Peyer's patch (tissue), 4 donors: ENCODE results near the gene SLC2A4. TPM values are rescaled to one million over a fixed set of nuclear protein-coding genes. Genes with fewer than 3 reads are reported as not detected.
A peak's percentile ranks its signal among the peaks of the same experiment; 100 is the strongest.

Experiments
- DNase-seq, 3 donors: peaks; one replicate each; pipeline ENCODE4 v3.0.0-alpha.2; 2017 to 2019
- H3K27ac ChIP-seq, 4 donors: fragments of 200-600 bp; sonication (generic); one replicate each; pipeline ENCODE4 v1.5.1; 2016 to 2019
- H3K27me3 ChIP-seq, 2 donors: fragments of 200-600 bp; sonication (generic); one replicate each; pipeline ENCODE4 v1.5.1; 2019
- H3K36me3 ChIP-seq, 3 donors: fragments of 200-600 bp; sonication (generic); one replicate each; pipeline ENCODE4 v1.5.1; 2016 to 2019
- H3K4me1 ChIP-seq, 4 donors: fragments of 200-600 bp; sonication (generic); one replicate each; pipeline ENCODE4 v1.5.1; 2016 to 2019
- H3K4me3 ChIP-seq, 4 donors: fragments of 200-600 bp; sonication (generic); 1 replicate in 3 of 4; 2 replicates in 1 of 4; pipeline ENCODE4 v1.5.1; 2016 to 2019; ENCODE audit warnings: mild to moderate bottlenecking in 1 of 4
- H3K9me3 ChIP-seq, 4 donors: fragments of 200-600 bp; sonication (generic); one replicate each; pipeline ENCODE4 v1.5.1; 2016 to 2019; ENCODE audit warnings: mild to moderate bottlenecking in 1 of 4
- CTCF ChIP-seq, 6 experiments: fragments of 450-650 bp in 4 of 6; fragments of 200-600 bp in 2 of 6; sonication (generic) in 1 of 6; IDR thresholded peaks; one replicate each; pipeline ENCODE4 v1.5.1; 2017 to 2019; ENCODE audit warnings: antibody characterized with exemption in 6 of 6, mild to moderate bottlenecking in 3 of 6, moderate library complexity in 1 of 6
- POLR2A ChIP-seq, 2 donors: fragments of 450-650 bp; IDR thresholded peaks; one replicate each; pipeline ENCODE4 v1.5.1; 2017; ENCODE audit warnings: antibody characterized with exemption in 2 of 2, mild to moderate bottlenecking in 2 of 2, moderate library complexity in 2 of 2
- total RNA-seq, 4 donors: library from RNA; depleted of rRNA; stranded (reverse); fragments of >200 nt; gene quantifications; one replicate each; pipeline ENCODE4 v1.1.0, GENCODE V29; 2016

Gene SLC2A4
- total RNA-seq, 4 donors from 2014 or later = 1.1 to 7.6 (median 4.8) TPM; not detected in 1

GRCh38 chr17:7292194-7292593, 10.7 kb downstream of the SLC2A4 start:
- DNase-seq = no peak
- peaks cover 0 to 3% (median 0%) of the 10 kb centered on the region in 4 donors for H3K9me3 ChIP-seq
- H3K4me3 ChIP-seq = no peak overlapping the region
- H3K4me1 ChIP-seq = peaks cover 0 to 48% (median 17%) of the 10 kb centered on the region in 4 donors
- no peaks in the 10 kb centered on the region for H3K27me3 ChIP-seq
- no peaks in the 10 kb centered on the region for H3K36me3 ChIP-seq
- TF ChIP-seq POLR2A (IDR thresholded peaks at IDR 0.05) = no peak
- no peak for TF ChIP-seq CTCF (IDR thresholded peaks at IDR 0.05)
- no peak overlapping the region for H3K27ac ChIP-seq

- peak overlapping the region in 1 of 4 donors; percentile 86 for H3K27ac ChIP-seq
- H3K4me3 ChIP-seq = no peak overlapping the region
- peaks cover 0 to 3% (median 0%) of the 10 kb centered on the region in 4 donors for H3K9me3 ChIP-seq
- peaks cover 0 to 48% (median 17%) of the 10 kb centered on the region in 4 donors for H3K4me1 ChIP-seq
- DNase-seq = no peak
- TF ChIP-seq POLR2A (IDR thresholded peaks at IDR 0.05) (no peak), CTCF (IDR thresholded peaks at IDR 0.05) (no peak)
- H3K36me3 ChIP-seq = no peaks in the 10 kb centered on the region
- no peaks in the 10 kb centered on the region for H3K27me3 ChIP-seq
Observed at GRCh38 chr17:7292729-7293128, 11.2 kb downstream of the SLC2A4 start.

- Histone ChIP-seq H3K27ac (peak overlapping the region in 2 of 4 donors; percentile 86 to 92), H3K4me3 (no peak overlapping the region), H3K9me3 (peaks cover 0 to 3% (median 0%) of the 10 kb centered on the region in 4 donors), H3K27me3 (no peaks in the 10 kb centered on the region), H3K4me1 (peaks cover 0 to 48% (median 17%) of the 10 kb centered on the region in 4 donors), H3K36me3 (no peaks in the 10 kb centered on the region)
- TF ChIP-seq CTCF (IDR thresholded peaks at IDR 0.05) (no peak), POLR2A (IDR thresholded peaks at IDR 0.05) (no peak)
- no peak for DNase-seq
Observed at GRCh38 chr17:7293159-7293558, 11.6 kb downstream of the SLC2A4 start.

- peak in 2 of 3 donors; percentile 89 to 93 for DNase-seq
- TF ChIP-seq POLR2A (IDR thresholded peaks at IDR 0.05) = peak in 1 of 2 donors; percentile 20
- TF ChIP-seq CTCF (IDR thresholded peaks at IDR 0.05) = no peak
- peak overlapping the region; percentile 17 to 54 (median 48) for H3K4me3 ChIP-seq
- H3K27me3 ChIP-seq = no peaks in the 10 kb centered on the region
- peaks cover 0 to 3% (median 0%) of the 10 kb centered on the region in 4 donors for H3K9me3 ChIP-seq
- no peaks in the 10 kb centered on the region for H3K36me3 ChIP-seq
- H3K27ac ChIP-seq = peak overlapping the region; percentile 10 to 92 (median 71)
- peaks cover 0 to 48% (median 17%) of the 10 kb centered on the region in 4 donors for H3K4me1 ChIP-seq
Observed at GRCh38 chr17:7293816-7294613, 12.5 kb downstream of the SLC2A4 start.

GRCh38 chr17:7294614-7295153, 13.2 kb downstream of the SLC2A4 start, which contains the start of gene YBX2:
Gene YBX2 (minus strand): TSS chr17:7294639. CDS start chr17:7294500, 139 bp downstream.
- peaks cover 0 to 3% (median 0%) of the 10 kb centered on the region in 4 donors for H3K9me3 ChIP-seq
- H3K4me1 ChIP-seq = peaks cover 0 to 48% (median 17%) of the 10 kb centered on the region in 4 donors
- peak within 1 kb of the TSS; percentile 10 to 92 (median 71) for H3K27ac ChIP-seq
- TF ChIP-seq CTCF (IDR thresholded peaks at IDR 0.05) (peak in 3 of 6 experiments; percentile 19 to 34 (median 32)), POLR2A (IDR thresholded peaks at IDR 0.05) (peak; percentile 38 to 45)
- no peaks in the 10 kb centered on the region for H3K36me3 ChIP-seq
- H3K4me3 ChIP-seq = peak within 1 kb of the TSS; percentile 17 to 54 (median 48)
- DNase-seq = peak; percentile 72 to 98 (median 94)
- no peaks in the 10 kb centered on the region for H3K27me3 ChIP-seq
